Uterus (tissue), 2 donors: ENCODE results near the gene QKI.

Experiments
- POLR2A ChIP-seq, 2 donors: fragments of 450-650 bp; IDR thresholded peaks; one replicate each; pipeline ENCODE4 v1.6.1; 2016; ENCODE audit warnings: antibody characterized with exemption in 2 of 2, mild to moderate bottlenecking in 1 of 2, moderate library complexity in 1 of 2
- TF ChIP-seq, protein P1 (sequence below), 4 experiments: fragments of 200-600 bp in 2 of 4; fragments of 450-650 bp in 2 of 4; sonication (generic) in 2 of 4; IDR thresholded peaks; one replicate each; pipeline ENCODE4 v1.5.1; 2016 to 2019; ENCODE audit warnings: antibody characterized with exemption in 4 of 4, mild to moderate bottlenecking in 2 of 4, moderate library complexity in 1 of 4

DNA sequence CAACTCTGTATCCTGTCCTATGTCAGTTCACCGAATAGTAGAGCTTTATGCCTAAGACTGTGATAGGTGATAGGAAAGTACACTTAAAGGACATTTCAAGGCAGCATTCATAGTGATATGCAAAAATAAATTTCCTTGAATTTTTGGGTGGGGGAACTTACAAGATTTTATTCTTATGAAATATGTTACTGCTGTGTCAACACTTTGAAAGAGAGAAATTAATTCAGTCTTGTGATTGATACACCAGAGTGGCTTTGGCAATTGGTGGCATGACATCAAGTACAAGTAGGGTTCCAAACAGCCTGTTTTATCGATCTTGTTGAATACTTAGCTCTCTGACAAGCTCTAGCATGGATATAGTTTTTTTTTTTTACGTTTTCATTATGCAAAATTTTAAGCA is 72.3 kb downstream of the QKI start:
- TF ChIP-seq, protein P1, sequence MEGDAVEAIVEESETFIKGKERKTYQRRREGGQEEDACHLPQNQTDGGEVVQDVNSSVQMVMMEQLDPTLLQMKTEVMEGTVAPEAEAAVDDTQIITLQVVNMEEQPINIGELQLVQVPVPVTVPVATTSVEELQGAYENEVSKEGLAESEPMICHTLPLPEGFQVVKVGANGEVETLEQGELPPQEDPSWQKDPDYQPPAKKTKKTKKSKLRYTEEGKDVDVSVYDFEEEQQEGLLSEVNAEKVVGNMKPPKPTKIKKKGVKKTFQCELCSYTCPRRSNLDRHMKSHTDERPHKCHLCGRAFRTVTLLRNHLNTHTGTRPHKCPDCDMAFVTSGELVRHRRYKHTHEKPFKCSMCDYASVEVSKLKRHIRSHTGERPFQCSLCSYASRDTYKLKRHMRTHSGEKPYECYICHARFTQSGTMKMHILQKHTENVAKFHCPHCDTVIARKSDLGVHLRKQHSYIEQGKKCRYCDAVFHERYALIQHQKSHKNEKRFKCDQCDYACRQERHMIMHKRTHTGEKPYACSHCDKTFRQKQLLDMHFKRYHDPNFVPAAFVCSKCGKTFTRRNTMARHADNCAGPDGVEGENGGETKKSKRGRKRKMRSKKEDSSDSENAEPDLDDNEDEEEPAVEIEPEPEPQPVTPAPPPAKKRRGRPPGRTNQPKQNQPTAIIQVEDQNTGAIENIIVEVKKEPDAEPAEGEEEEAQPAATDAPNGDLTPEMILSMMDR (IDR thresholded peaks at IDR 0.05): no peak
- TF ChIP-seq POLR2A (IDR thresholded peaks at IDR 0.05): no peak
